ENCODE measurements around the gene SLK.

- TF ChIP-seq CTCF (IDR thresholded peaks at IDR 0.05) (no peak), SREBF2 (IDR thresholded peaks at IDR 0.05) (no peak), JUN (IDR thresholded peaks at IDR 0.05) (no peak), MAZ (IDR thresholded peaks at IDR 0.05; ENCODE audit: borderline replicate concordance, low read depth, low read length) (no peak), RCOR1 (IDR thresholded peaks at IDR 0.05; ENCODE audit: low read depth, low read length) (no peak), NFE2L2 (conservative IDR thresholded peaks at IDR 0.05; ENCODE audit: low read length) (no peak)
Observed at GRCh38 chr10:103977204-103977603, 10.3 kb downstream of the SLK start.

All from A549 (cell line).